Stomach (tissue), 9 donors: ENCODE results near the gene FOXI2. TPM values are rescaled to one million over a fixed set of nuclear protein-coding genes. Genes with fewer than 3 reads are reported as not detected.

Experiments
- DNase-seq, 2 donors: peaks; one replicate each; pipeline versions ENCODE4 v3.0.0 to v3.0.0-alpha.2; 2013 to 2019
- H3K27ac ChIP-seq, 5 donors: fragments of 200-600 bp in 4 of 5; sonication (generic) in 4 of 5; one replicate each; pipeline ENCODE4 v1.5.1; 2013 to 2019; ENCODE audit warnings: mild to moderate bottlenecking in 1 of 5, moderate library complexity in 1 of 5
- H3K27me3 ChIP-seq, 3 donors: fragments of 200-600 bp; sonication (generic); one replicate each; pipeline ENCODE4 v1.5.1; 2017 to 2019; ENCODE audit warnings: mixed run types in 1 of 3
- H3K36me3 ChIP-seq, 4 donors: fragments of 200-600 bp; sonication (generic); 1 replicate in 3 of 4; 2 replicates in 1 of 4; pipeline ENCODE4 v1.5.1; 2016 to 2019
- H3K4me1 ChIP-seq, 4 donors: fragments of 200-600 bp; sonication (generic); one replicate each; pipeline ENCODE4 v1.5.1; 2016 to 2019
- H3K4me3 ChIP-seq, 4 donors: fragments of 200-600 bp; sonication (generic) in 3 of 4; one replicate each; pipeline ENCODE4 v1.5.1; 2016 to 2019; ENCODE audit warnings: mild to moderate bottlenecking in 1 of 4
- H3K9me3 ChIP-seq, 4 donors: fragments of 200-600 bp; sonication (generic); one replicate each; pipeline ENCODE4 v1.5.1; 2016 to 2019
- CTCF ChIP-seq, 7 experiments: fragments of 450-650 bp in 4 of 7; fragments of 200-600 bp in 3 of 7; sonication (generic) in 3 of 7; IDR thresholded peaks; one replicate each; pipeline ENCODE4 v1.5.1; 2016 to 2019; ENCODE audit warnings: antibody characterized with exemption in 7 of 7, control low read depth in 2 of 7, mild to moderate bottlenecking in 1 of 7
- EP300 ChIP-seq: sonication (generic); formaldehyde crosslinking; IDR thresholded peaks from one replicate; pipeline ENCODE4 v1.6.1; 2017; ENCODE audit warnings: antibody characterized with exemption
- POLR2A ChIP-seq, 4 donors: fragments of 450-650 bp; IDR thresholded peaks; one replicate each; pipeline ENCODE4 v1.6.1; 2016; ENCODE audit warnings: antibody characterized with exemption in 4 of 4, control low read depth in 2 of 4, mild to moderate bottlenecking in 1 of 4, moderate library complexity in 1 of 4
- POLR2AphosphoS5 ChIP-seq, 3 donors: sonication (generic); formaldehyde crosslinking; IDR thresholded peaks; one replicate each; pipeline ENCODE4 v1.6.1; 2016; ENCODE audit warnings: antibody characterized with exemption in 3 of 3
- WGBS, 5 donors: extraction: QIAGEN DNeasy Blood & Tissue Kit in 3 of 5; methylation state at CpG; one replicate each; pipeline versions ENCODE4 v1.1.5 to v1.1.7; 2013 to 2018; 5-methylcytosine and 5-hydroxymethylcytosine counted together
- intact Hi-C: fragments of 100-400 bp; cut with DNase I; formaldehyde crosslinking; loops from one replicate; pipeline ENCODE4 v1.15.1; 2023; ENCODE audit warnings: low total_unique reads
- polyA plus RNA-seq, 3 donors: library from polyadenylated mRNA; stranded (reverse); fragments of 200-250 nt; gene quantifications; one replicate each; pipeline ENCODE4 v1.2.3, GENCODE V29; 2013
- total RNA-seq, 5 donors: library from RNA; depleted of rRNA; stranded (reverse); fragments of >200 nt; gene quantifications; one replicate each; pipeline versions ENCODE4 v1.1.0 to v1.2.3, GENCODE V29; 2014 to 2016
- donor health status: healthy with polysubstance abuse.
- donor health status: Bipolar disorder and iron deficiency.
- donor health status: healthy.

The FOXI2 gene
- total and polyA plus RNA-seq, 8 donors = 0.06 to 0.43 (median 0.15) TPM; not detected in 3

- TF ChIP-seq CTCF (IDR thresholded peaks at IDR 0.05) (no peak), EP300 (no peak), POLR2A (IDR thresholded peaks at IDR 0.05) (no peak), POLR2AphosphoS5 (IDR thresholded peaks at IDR 0.05) (no peak)
- WGBS, 5 donors = 6 to 24% (median 8%) methylated on average over 11 of the region's 11 CpGs
- H3K27ac ChIP-seq = no peak overlapping the region
- H3K27me3 ChIP-seq = peaks cover 27 to 75% (median 54%) of the 10 kb centered on the region in 3 donors
- H3K4me3 ChIP-seq = no peak overlapping the region
- H3K4me1 ChIP-seq = peaks cover 0 to 40% (median 21%) of the 10 kb centered on the region in 4 donors
- no peaks in the 10 kb centered on the region for H3K36me3 ChIP-seq
- no peak for DNase-seq
- intact Hi-C loops = no loop called here
- no peaks in the 10 kb centered on the region for H3K9me3 ChIP-seq
Measured at GRCh38 chr10:127734753-127735152, 2.2 kb upstream of the FOXI2 start.

GRCh38 chr10:127735156-127735555 is 1.8 kb upstream of the FOXI2 start:
- peaks cover 27 to 76% (median 55%) of the 10 kb centered on the region in 3 donors for H3K27me3 ChIP-seq
- intact Hi-C loops = no loop called here
- no peak overlapping the region for H3K27ac ChIP-seq
- H3K4me1 ChIP-seq = peaks cover 0 to 40% (median 21%) of the 10 kb centered on the region in 4 donors
- TF ChIP-seq EP300 = no peak
- TF ChIP-seq CTCF (IDR thresholded peaks at IDR 0.05) = no peak
- TF ChIP-seq POLR2A (IDR thresholded peaks at IDR 0.05) = no peak
- TF ChIP-seq POLR2AphosphoS5 (IDR thresholded peaks at IDR 0.05) = no peak
- no peak overlapping the region for H3K4me3 ChIP-seq
- 8 to 25% (median 14%) methylated on average over 5 to 13 of the region's 13 CpGs for WGBS, 5 donors
- no peaks in the 10 kb centered on the region for H3K36me3 ChIP-seq
- no peak for DNase-seq
- H3K9me3 ChIP-seq = no peaks in the 10 kb centered on the region

GRCh38 chr10:127735723-127736221 is 1.2 kb upstream of the FOXI2 start:
- H3K36me3 ChIP-seq = no peaks in the 10 kb centered on the region
- H3K4me3 ChIP-seq = no peak overlapping the region
- H3K9me3 ChIP-seq = no peaks in the 10 kb centered on the region
- peaks cover 0 to 40% (median 21%) of the 10 kb centered on the region in 4 donors for H3K4me1 ChIP-seq
- TF ChIP-seq CTCF (IDR thresholded peaks at IDR 0.05) (no peak), POLR2AphosphoS5 (IDR thresholded peaks at IDR 0.05) (no peak), POLR2A (IDR thresholded peaks at IDR 0.05) (no peak), EP300 (no peak)
- no peak for DNase-seq
- 7 to 16% (median 11%) methylated on average over 15 to 24 of the region's 24 CpGs for WGBS, 5 donors
- intact Hi-C loops = no loop called here
- no peak overlapping the region for H3K27ac ChIP-seq
- H3K27me3 ChIP-seq = peaks cover 27 to 80% (median 57%) of the 10 kb centered on the region in 3 donors

GRCh38 chr10:127736222-127736914 is 617 bp upstream of the FOXI2 start:
- intact Hi-C loops = no loop called here

More at GRCh38 chr10:127736222-127736914, 617 bp upstream of the FOXI2 start:
- peak overlapping the region in 2 of 5 donors; percentile 14 to 37 for H3K27ac ChIP-seq
- no peaks in the 10 kb centered on the region for H3K9me3 ChIP-seq
- peaks cover 0 to 40% (median 21%) of the 10 kb centered on the region in 4 donors for H3K4me1 ChIP-seq
- H3K4me3 ChIP-seq = peak overlapping the region in 3 of 4 donors; percentile 12 to 30 (median 29)
- TF ChIP-seq POLR2A (IDR thresholded peaks at IDR 0.05) (no peak), POLR2AphosphoS5 (IDR thresholded peaks at IDR 0.05) (no peak), EP300 (no peak), CTCF (IDR thresholded peaks at IDR 0.05) (no peak)
- 1 to 4% (median 3%) methylated on average over 16 to 66 of the region's 66 CpGs for WGBS, 5 donors
- no peak for DNase-seq
- H3K27me3 ChIP-seq = peaks cover 27 to 80% (median 57%) of the 10 kb centered on the region in 3 donors
- no peaks in the 10 kb centered on the region for H3K36me3 ChIP-seq
